Stimulated activated CD4-positive, alpha-beta T cell treated with anti-CD3 and anti-CD28 coated beads, Interleukin-4, amount 100 ng/mL, for 4 hours (primary cell): ENCODE results near the gene SOX10.
"Not testable (repeated sequence)": the region's sequence is repeated elsewhere in the genome, so short reads cannot be mapped to it uniquely, and the experiment has no call there.

ENCODE experiments used
- DNase-seq, 2 experiments: peaks; one replicate each; pipeline ENCODE4 v3.0.0-alpha.2; 2020

The SOX10 gene

GRCh38 chr22:37959231-37959825 is 25.0 kb downstream of the SOX10 start:
- no peak for DNase-seq

GRCh38 chr22:37957232-37957631 is 27.1 kb downstream of the SOX10 start:
- no peak for DNase-seq

- DNase-seq: not testable (repeated sequence)
Measured at GRCh38 chr22:37955825-37956397, 28.4 kb downstream of the SOX10 start.

GRCh38 chr22:37954686-37955085 is 29.7 kb downstream of the SOX10 start:
- no peak for DNase-seq

GRCh38 chr22:37953437-37954179 is 30.7 kb downstream of the SOX10 start, which contains the start of the genes C22orf23 and POLR2F:
Gene C22orf23, minus strand, starts transcription at chr22:37953601. Its CDS starts 452 bp downstream, at chr22:37953149.
Gene POLR2F, plus strand, starts transcription at chr22:37953699. Its CDS starts 89 bp downstream, at chr22:37953788.
- peak; percentile 94 to 95 for DNase-seq

- no peak for DNase-seq
Measured at GRCh38 chr22:37953062-37953436, 31.3 kb downstream of the SOX10 start.

GRCh38 chr22:37952629-37953028 is 31.7 kb downstream of the SOX10 start:
- DNase-seq: not testable (repeated sequence)

GRCh38 chr22:37951305-37951704 is 33.0 kb downstream of the SOX10 start:
- no peak for DNase-seq

GRCh38 chr22:37947142-37947795 is 37.1 kb downstream of the SOX10 start:
- not testable (repeated sequence) for DNase-seq

- not testable (repeated sequence) for DNase-seq
Measured at GRCh38 chr22:37944423-37944822, 39.9 kb downstream of the SOX10 start.

- DNase-seq: no peak
Measured at GRCh38 chr22:37943825-37944198, 40.5 kb downstream of the SOX10 start.

GRCh38 chr22:37943136-37943824 is 41.1 kb downstream of the SOX10 start:
- DNase-seq: no peak

- DNase-seq: no peak
Measured at GRCh38 chr22:37942133-37942532, 42.2 kb downstream of the SOX10 start.

- no peak for DNase-seq
Measured at GRCh38 chr22:37940698-37941376, 43.5 kb downstream of the SOX10 start.

- peak; percentile 74 to 79 for DNase-seq
Measured at GRCh38 chr22:37933711-37934376, 50.5 kb downstream of the SOX10 start.

- DNase-seq: no peak
Measured at GRCh38 chr22:37932821-37933578, 51.4 kb downstream of the SOX10 start.

- DNase-seq: no peak
Measured at GRCh38 chr22:37932401-37932800, 52.0 kb downstream of the SOX10 start.

GRCh38 chr22:37931893-37932389 is 52.4 kb downstream of the SOX10 start:
- DNase-seq: no peak

GRCh38 chr22:37930952-37931440 is 53.4 kb downstream of the SOX10 start:
- DNase-seq: no peak

GRCh38 chr22:37930270-37930951 is 53.9 kb downstream of the SOX10 start:
- no peak for DNase-seq
